Activated naive CD8-positive, alpha-beta T cell treated with anti-CD3 and anti-CD28 coated beads for 36 hours (primary cell): Measurements from ENCODE around the gene CEACAM18. TPM values are rescaled to one million over a fixed set of nuclear protein-coding genes. Genes with fewer than 3 reads are reported as not detected.
A peak's percentile ranks its signal among the peaks of the same experiment; 100 is the strongest.
"Not testable (repeated sequence)": the region's sequence is repeated elsewhere in the genome, so short reads cannot be mapped to it uniquely, and the experiment has no call there.

Source experiments
- DNase-seq: peaks from one replicate; pipeline ENCODE4 v3.0.0; 2021
- H3K27ac Mint-ChIP-seq: one replicate; pipeline ENCODE4 v1.8.0; 2022; ENCODE audit warnings: mild to moderate bottlenecking, moderate library complexity, mixed read lengths
- H3K27me3 Mint-ChIP-seq: one replicate; pipeline ENCODE4 v1.8.0; 2022; ENCODE audit warnings: mild to moderate bottlenecking, mixed read lengths
- H3K36me3 Mint-ChIP-seq: one replicate; pipeline ENCODE4 v1.8.0; 2021; ENCODE audit warnings: mild to moderate bottlenecking, mixed read lengths
- H3K4me1 Mint-ChIP-seq: one replicate; pipeline ENCODE4 v1.8.0; 2021; ENCODE audit warnings: mixed read lengths
- H3K4me3 Mint-ChIP-seq: one replicate; pipeline ENCODE4 v1.8.0; 2022; ENCODE audit warnings: mild to moderate bottlenecking, moderate library complexity, mixed read lengths
- H3K9me3 Mint-ChIP-seq: one replicate; pipeline ENCODE4 v1.8.0; 2022; ENCODE audit warnings: mixed read lengths
- total RNA-seq, 2 experiments: library from RNA; stranded (reverse); gene quantifications; one replicate each; pipeline ENCODE4 v1.2.3, GENCODE V29; 2021

The CEACAM18 gene
- total RNA-seq, 2 experiments from 2014 or later: not detected

DNA sequence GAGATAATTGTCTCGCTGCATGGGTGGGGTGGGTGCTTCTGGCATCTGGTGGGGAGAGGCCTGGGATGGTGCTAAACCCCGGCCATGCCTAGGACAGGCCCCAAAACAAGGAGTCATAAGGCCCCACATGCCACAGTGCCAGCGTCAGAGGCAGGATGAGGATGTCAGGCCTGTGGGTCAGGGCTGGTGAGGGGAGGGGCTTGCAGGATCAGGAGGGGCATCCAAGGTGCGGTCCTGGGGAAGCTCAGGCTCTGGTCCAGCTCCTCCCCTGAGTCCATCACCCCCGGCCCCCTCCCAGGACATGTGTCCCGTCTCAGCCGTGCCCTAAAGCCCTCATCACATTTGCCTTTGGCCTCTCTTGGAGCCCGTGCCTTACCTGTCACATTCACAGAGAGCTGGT is 22.6 kb downstream of the CEACAM18 start:
- not testable (repeated sequence) for H3K27ac Mint-ChIP-seq, H3K36me3 Mint-ChIP-seq, H3K27me3 Mint-ChIP-seq, DNase-seq, H3K9me3 Mint-ChIP-seq, H3K4me3 Mint-ChIP-seq
- H3K4me1 Mint-ChIP-seq: peaks cover 12% of the 10 kb centered on the region

DNA sequence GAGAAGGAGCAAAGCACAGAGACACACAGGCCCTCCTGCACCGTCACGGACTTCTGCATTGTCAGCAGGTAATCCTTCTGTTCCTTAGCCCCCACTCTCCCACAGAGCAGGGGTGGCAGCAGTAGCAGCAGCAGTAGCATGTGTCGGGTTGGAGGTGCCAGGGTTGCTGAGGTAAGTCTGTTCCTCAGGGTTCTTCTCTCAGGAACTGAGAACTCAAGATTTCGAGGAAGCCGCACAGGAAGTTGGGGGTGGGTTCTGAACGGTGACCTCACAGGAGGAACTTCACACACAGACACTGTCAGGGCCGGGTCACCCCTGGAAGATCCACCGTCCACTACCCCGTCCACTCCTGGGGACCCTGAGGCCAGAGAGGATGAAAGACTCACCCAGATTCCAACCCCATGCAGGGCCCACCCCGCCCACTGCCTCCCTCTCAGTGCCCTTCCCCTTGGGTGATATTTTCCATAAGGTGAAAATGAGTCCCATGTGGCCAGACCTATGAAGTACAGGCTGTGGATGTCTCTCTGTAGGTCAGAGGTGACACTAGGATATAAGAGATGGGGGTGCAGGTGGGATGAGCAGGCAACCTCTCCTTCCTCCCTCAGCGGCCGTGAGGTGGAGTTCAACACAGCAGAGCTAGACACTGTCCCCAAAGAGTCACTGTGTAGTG is 23.4 kb downstream of the CEACAM18 start, which contains the start of gene SIGLEC12:
SIGLEC12 (minus strand) TSS at position 207 of the 670 bp plus-strand sequence; CDS start at position 140, 67 bp downstream.
- H3K4me1 Mint-ChIP-seq: peaks cover 12% of the 10 kb centered on the region
- no peaks in the 10 kb centered on the region for H3K27me3 Mint-ChIP-seq
- H3K4me3 Mint-ChIP-seq: no peak within 1 kb of the TSS
- H3K9me3 Mint-ChIP-seq: no peaks in the 10 kb centered on the region
- H3K36me3 Mint-ChIP-seq: no peaks in the 10 kb centered on the region
- peak within 1 kb of the TSS; percentile 31 for H3K27ac Mint-ChIP-seq
- DNase-seq: peak; percentile 31

DNA sequence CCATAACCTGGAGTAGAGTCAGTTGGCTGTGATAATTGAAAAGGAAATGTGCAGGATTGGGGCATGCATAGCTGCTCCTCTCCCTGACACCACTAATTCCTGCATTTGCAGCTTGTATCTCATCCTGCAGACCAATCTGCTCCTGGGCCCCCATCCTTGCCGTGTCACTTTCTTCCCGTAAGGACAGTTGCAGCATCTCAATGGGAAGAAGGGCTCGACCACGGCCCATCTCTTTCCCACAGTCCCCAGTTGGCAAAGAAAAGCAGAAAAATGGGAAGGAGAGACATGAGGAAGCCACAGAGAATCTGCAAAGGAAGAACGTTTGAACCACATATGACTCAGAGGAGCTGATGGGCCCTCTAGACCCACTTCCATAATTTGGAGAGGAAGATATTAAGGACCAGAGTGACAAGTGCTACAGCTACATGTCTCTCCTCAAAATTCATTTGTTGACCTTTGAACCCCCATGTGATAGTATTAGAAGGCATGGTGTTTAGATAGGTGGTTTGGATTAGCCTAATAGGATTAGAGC is 25.0 kb downstream of the CEACAM18 start:
- no peak for DNase-seq
- Mint-ChIP-seq H3K36me3 (no peaks in the 10 kb centered on the region), H3K9me3 (no peaks in the 10 kb centered on the region), H3K27me3 (no peaks in the 10 kb centered on the region), H3K4me1 (peaks cover 12% of the 10 kb centered on the region), H3K27ac (no peak overlapping the region), H3K4me3 (no peak overlapping the region)

DNA sequence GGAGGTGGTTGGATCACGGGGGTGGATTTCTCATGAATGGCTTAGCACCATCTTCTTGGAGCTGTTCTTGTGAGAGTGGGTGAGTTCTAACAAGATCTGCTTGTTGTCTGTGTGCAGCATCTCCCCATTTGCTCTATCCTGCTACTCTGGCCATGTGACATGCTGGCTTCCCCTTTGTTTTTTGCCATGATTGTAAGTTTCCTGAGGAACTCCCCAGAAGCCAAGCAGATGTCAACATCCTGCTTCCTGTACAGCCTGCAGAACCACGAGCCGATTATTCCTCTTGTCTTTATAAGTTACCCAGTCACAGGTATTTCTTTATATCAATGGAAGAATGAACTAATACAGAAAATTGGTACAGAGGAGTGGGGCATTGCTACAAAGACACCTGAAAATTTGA is 25.6 kb downstream of the CEACAM18 start:
- peaks cover 12% of the 10 kb centered on the region for H3K4me1 Mint-ChIP-seq
- no peak overlapping the region for H3K4me3 Mint-ChIP-seq
- H3K9me3 Mint-ChIP-seq: no peaks in the 10 kb centered on the region
- H3K27ac Mint-ChIP-seq: no peak overlapping the region
- H3K36me3 Mint-ChIP-seq: no peaks in the 10 kb centered on the region
- no peaks in the 10 kb centered on the region for H3K27me3 Mint-ChIP-seq
- no peak for DNase-seq

DNA sequence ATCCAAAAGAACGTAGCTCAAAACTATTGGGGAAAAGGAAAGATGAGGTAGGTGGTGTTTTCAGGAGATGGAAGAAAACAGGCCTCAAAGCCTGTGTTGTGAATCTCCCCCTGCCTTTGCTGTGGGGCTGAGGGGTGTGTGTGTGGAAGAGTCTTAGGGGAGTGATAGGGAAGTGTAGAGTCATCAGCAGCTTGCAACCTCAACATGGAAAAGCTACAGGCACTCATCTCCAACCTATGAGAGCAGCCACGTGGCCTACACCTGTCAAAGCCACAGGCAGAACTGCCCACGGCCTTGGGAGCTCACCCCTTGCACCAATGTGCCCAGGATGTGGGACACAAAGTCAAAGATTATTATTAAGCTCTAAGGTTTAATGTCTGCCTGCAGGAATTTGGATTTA is 27.6 kb downstream of the CEACAM18 start:
- Mint-ChIP-seq H3K27me3 (peaks cover 4% of the 10 kb centered on the region), H3K9me3 (no peaks in the 10 kb centered on the region), H3K27ac (no peak overlapping the region), H3K36me3 (no peaks in the 10 kb centered on the region), H3K4me3 (no peak overlapping the region), H3K4me1 (peaks cover 12% of the 10 kb centered on the region)
- DNase-seq: no peak

DNA sequence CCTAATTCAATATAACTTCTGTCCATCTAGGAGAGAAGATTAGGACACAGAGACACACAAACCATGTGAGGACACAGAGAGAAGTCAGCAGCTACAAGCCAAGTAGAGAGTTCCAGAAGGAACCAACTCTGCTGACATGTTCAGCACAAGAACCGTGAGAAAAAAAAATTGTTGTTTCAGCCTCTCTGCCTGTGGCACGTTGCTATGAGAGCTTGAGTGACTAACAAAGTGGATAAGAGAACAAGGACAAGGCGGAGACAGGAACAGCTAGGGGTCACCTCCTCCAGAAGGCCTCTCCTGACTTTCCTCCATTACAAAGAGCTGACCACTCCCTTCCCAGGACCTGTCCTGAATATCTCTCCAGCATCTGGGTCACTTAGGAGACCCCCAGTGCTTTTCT is 28.9 kb downstream of the CEACAM18 start:
- DNase-seq: no peak
- Mint-ChIP-seq H3K36me3 (no peaks in the 10 kb centered on the region), H3K27ac (no peak overlapping the region), H3K27me3 (peaks cover 13% of the 10 kb centered on the region), H3K4me3 (no peak overlapping the region), H3K4me1 (peaks cover under 1% of the 10 kb centered on the region), H3K9me3 (no peaks in the 10 kb centered on the region)

DNA sequence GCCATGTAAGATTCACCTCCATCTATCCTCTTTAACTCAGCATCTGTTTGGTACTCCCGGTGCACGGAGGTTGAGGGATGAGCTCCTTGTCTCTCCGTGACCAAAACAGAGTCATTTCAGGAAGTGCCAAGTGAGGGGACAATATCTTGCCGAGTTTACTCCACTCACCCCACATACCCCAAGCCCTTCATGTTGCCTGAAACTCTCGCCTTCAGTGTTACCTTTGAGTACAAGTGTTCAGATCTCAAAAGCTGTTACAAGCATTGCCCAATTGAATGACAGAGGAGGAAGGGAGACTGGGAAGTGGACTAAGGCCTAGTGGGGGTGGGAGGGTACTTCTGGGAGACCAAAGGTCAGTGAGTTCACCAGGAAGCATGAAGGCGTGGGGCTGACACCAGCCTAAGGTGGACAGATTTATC is 29.3 kb downstream of the CEACAM18 start:
- no peak overlapping the region for H3K4me3 Mint-ChIP-seq
- H3K36me3 Mint-ChIP-seq: no peaks in the 10 kb centered on the region

DNA sequence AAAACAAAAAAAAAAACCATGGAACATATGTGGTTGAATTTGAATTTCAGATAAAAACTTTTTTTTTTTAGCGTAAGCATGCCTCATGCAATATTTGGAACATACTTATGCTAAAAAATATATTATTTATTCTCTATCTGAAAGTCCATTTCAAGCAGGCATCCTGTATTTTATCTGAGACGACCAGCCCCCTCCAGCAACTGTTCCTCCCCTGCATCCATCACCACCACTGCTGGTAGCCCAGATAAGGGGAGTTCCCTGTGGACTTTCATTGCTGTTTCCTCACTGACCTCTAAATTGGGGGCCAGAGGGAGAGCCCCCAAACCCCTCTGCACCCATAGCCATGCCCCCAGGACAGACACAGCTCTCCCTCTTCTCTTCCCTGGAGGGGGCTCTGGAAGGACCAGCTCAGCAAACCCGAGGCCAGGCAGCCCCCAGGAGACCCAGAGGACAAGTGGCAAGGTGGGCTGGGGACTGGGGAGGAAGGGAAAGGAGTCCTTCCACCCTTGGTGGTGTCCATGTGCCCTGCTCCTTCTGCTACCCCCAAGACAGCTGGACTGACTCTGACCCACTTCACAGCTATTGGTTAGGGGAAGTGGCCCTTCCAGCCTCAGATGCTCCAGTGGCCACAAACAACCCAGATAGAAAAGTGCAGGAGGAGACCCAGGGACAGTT is 29.9 kb downstream of the CEACAM18 start:
- no peak for DNase-seq
- peaks cover 21% of the 10 kb centered on the region for H3K27me3 Mint-ChIP-seq
- no peak overlapping the region for H3K4me3 Mint-ChIP-seq
- no peaks in the 10 kb centered on the region for H3K36me3 Mint-ChIP-seq
- no peaks in the 10 kb centered on the region for H3K9me3 Mint-ChIP-seq
- H3K27ac Mint-ChIP-seq: no peak overlapping the region
- no peaks in the 10 kb centered on the region for H3K4me1 Mint-ChIP-seq

More for the DNA sequence above, 29.3 kb downstream of the CEACAM18 start:
- no peak for DNase-seq
- Mint-ChIP-seq H3K9me3 (no peaks in the 10 kb centered on the region), H3K4me1 (no peaks in the 10 kb centered on the region), H3K27ac (no peak overlapping the region), H3K27me3 (peaks cover 16% of the 10 kb centered on the region)

DNA sequence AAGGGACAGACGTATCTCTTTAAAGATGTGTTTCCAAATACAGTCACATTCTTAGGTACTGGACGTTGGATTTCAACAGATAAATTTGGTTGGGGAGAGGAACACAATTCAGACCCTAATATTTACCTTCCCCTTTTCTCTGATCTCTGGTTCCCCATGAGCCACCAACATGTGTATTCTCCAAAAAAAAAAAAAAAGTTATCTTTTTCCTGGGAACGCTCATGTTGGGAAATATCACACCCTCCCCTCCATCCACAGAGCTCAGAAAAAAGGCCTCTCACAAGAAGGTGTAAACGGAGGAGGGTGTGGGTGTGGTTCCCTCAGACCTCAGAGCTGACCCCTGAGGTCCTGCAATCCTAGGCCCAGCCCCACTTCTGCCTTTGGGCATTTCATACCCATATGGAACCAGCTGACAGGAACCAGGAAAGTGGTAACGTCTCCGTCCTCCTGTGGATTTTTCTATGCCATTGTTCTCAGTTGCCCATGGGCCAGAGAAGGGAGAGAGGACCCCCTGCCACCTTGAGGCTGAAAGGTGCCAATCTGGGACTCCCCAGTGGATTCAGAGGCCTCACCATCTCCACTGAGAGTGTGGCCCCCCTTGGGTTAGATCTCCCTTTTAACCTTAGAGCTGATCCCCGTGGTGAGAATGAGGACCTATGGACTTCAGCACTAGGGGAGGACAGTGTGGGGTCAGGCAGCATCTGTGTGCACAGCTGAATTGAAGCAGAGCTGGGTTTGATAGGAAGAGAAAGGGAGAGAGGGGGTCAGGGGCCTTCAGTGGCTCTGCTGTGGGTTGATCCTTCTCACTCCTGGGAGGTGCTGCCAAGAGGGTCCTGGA is 31.7 kb downstream of the CEACAM18 start:
- no peak for DNase-seq
- Mint-ChIP-seq H3K27ac (no peak overlapping the region), H3K4me3 (no peak overlapping the region), H3K27me3 (peaks cover 27% of the 10 kb centered on the region), H3K4me1 (peaks cover 2% of the 10 kb centered on the region), H3K36me3 (no peaks in the 10 kb centered on the region), H3K9me3 (no peaks in the 10 kb centered on the region)

DNA sequence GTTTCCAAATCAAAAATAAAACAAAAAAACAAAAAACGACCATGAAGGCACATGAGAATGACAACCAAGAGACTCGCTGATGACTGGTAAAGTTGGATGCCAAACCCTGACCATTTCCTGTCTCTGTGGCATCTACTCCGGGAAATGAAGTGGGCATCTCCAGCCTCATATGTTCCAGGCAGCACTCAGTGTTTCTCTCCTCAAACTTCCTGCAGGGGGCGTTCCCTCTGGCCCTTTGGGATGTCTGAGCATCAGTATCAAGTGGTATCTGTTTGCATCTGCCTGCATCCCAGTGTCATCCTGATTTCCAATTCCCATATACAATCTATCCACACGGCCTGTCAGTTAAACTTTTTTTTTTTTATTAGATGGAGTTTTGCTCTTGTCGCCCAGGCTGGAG is 33.0 kb downstream of the CEACAM18 start:
- H3K27me3 Mint-ChIP-seq: peaks cover 30% of the 10 kb centered on the region
- no peak overlapping the region for H3K4me3 Mint-ChIP-seq
- no peaks in the 10 kb centered on the region for H3K36me3 Mint-ChIP-seq
- H3K9me3 Mint-ChIP-seq: no peaks in the 10 kb centered on the region
- peaks cover 2% of the 10 kb centered on the region for H3K4me1 Mint-ChIP-seq
- DNase-seq: peak; percentile 9
- H3K27ac Mint-ChIP-seq: no peak overlapping the region

DNA sequence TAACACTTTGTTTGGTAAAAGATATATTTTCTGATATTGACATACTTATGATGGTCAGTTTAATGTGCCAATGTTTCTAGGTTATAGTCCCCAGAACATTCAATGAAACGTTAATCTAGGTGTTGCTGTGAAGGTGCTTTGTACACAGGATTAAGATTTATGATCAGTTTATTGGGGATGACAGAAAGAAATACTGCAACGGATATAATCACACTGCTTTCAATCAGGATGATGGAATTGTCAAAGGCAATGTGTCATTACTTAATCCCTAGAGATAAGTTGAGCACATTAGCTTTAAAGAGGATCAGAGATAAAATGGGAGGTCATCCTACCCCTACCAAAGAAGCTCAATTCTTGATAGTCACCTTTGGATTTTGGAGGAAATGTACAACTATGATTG is 35.6 kb downstream of the CEACAM18 start:
- Mint-ChIP-seq H3K27ac (no peak overlapping the region), H3K9me3 (no peaks in the 10 kb centered on the region), H3K4me3 (no peak overlapping the region), H3K27me3 (peaks cover 46% of the 10 kb centered on the region), H3K36me3 (no peaks in the 10 kb centered on the region), H3K4me1 (peaks cover 2% of the 10 kb centered on the region)
- DNase-seq: no peak

DNA sequence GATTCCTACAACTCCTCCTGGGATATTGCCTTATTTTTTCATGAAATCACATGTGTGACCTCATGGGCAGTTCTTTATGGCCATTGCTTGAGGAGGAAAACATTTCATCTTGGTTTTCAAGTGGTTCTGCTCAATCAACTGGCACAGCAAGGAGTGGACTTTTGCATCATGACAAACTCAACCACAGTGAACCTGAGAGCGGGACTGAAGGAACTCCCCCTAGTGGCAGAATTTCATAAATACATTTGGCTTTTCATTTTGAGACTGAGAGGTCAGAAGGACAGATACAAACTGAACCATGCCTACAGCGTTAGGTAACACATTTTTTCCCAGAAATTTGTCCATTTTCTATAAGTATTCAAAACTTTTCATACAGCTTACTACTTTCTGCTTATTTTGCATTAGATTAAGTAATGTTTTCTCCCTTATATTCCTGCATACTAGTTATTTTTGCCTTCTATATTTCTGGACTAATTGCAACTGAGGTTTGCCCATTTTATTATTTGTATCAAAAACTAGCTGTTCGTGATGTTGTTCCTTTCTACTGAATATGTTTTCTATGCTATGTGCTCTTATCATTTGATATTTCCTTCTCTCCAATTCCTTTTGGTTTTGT is 36.6 kb downstream of the CEACAM18 start:
- DNase-seq: peak; percentile 14
- Mint-ChIP-seq H3K9me3 (no peaks in the 10 kb centered on the region), H3K36me3 (no peaks in the 10 kb centered on the region), H3K27ac (no peak overlapping the region), H3K4me1 (peaks cover 2% of the 10 kb centered on the region), H3K4me3 (no peak overlapping the region), H3K27me3 (peaks cover 47% of the 10 kb centered on the region)

DNA sequence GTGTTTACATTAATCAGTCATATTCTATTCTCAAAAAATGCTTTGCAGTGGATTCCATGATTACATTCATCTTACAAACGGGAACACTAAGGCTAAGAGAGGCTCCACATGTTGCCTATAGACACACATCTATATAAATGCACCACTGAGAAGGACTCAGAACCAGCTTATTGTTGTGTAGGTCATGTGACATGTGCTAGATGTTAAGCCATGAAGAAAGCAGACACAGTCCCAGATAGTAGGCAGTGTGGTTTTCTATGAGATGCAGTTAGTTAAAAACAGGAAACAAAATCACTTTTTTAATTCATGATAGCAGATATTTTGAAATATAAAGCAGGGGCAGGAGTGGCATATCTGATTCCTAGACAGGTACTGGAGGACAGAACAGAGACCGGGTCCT is 42.4 kb downstream of the CEACAM18 start:
- no peaks in the 10 kb centered on the region for H3K9me3 Mint-ChIP-seq
- no peaks in the 10 kb centered on the region for H3K4me1 Mint-ChIP-seq
- H3K27ac Mint-ChIP-seq: no peak overlapping the region
- H3K4me3 Mint-ChIP-seq: no peak overlapping the region
- no peak for DNase-seq
- H3K27me3 Mint-ChIP-seq: peaks cover 49% of the 10 kb centered on the region
- H3K36me3 Mint-ChIP-seq: no peaks in the 10 kb centered on the region

DNA sequence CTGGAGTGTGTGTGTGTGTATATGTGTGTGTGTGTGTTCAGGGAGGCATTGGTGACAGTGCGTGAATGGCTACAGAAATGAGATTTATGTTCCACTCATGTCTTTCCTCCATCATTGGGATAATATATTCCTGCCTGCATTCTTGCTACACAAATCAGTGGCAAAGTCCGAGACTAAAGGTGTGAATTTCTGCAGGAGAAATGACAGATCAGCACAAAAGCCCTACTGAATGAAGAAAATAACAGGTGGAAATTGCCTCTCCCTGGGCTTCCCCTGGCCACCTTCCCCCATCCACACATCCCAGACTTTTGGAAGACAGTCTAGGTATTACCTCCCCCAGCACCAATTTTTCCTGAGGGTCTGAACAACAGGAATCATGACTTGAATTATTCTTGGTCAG is 43.0 kb downstream of the CEACAM18 start:
- no peak for DNase-seq
- Mint-ChIP-seq H3K4me3 (no peak overlapping the region), H3K27ac (no peak overlapping the region), H3K4me1 (no peaks in the 10 kb centered on the region), H3K9me3 (no peaks in the 10 kb centered on the region), H3K36me3 (no peaks in the 10 kb centered on the region), H3K27me3 (peaks cover 46% of the 10 kb centered on the region)

DNA sequence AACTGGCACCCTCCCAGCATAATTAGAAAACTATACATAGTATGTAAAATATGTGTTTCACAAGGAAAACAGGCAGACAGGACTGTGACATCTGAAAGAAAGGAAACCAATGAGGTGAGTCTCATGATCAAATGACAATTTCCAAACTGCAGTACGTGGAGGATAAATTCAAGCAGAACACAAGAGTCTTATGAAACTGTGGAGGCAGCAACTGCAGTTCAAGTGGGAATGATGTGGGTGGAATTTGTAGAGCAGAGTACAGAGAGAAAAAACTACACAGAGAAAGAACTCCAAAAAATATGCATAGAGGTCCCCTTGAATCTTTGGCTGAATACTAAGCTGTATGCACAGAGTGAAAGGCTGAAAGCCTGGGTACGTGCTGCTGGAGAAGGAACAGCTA is 43.4 kb downstream of the CEACAM18 start:
- H3K36me3 Mint-ChIP-seq: no peaks in the 10 kb centered on the region
- H3K4me3 Mint-ChIP-seq: no peak overlapping the region
- H3K27me3 Mint-ChIP-seq: peaks cover 47% of the 10 kb centered on the region
- no peak overlapping the region for H3K27ac Mint-ChIP-seq
- H3K9me3 Mint-ChIP-seq: no peaks in the 10 kb centered on the region
- no peak for DNase-seq
- no peaks in the 10 kb centered on the region for H3K4me1 Mint-ChIP-seq
